ENCODE results near the gene SLC22A23. TPM values are rescaled to one million over a fixed set of nuclear protein-coding genes. Genes with fewer than 3 reads are reported as not detected.

SLC22A23 gene
- polyA plus RNA-seq, 1 donor (not counting 4 experiments of a cell fraction or from before 2014, with no cell fraction given), result 4.3 TPM

DNA sequence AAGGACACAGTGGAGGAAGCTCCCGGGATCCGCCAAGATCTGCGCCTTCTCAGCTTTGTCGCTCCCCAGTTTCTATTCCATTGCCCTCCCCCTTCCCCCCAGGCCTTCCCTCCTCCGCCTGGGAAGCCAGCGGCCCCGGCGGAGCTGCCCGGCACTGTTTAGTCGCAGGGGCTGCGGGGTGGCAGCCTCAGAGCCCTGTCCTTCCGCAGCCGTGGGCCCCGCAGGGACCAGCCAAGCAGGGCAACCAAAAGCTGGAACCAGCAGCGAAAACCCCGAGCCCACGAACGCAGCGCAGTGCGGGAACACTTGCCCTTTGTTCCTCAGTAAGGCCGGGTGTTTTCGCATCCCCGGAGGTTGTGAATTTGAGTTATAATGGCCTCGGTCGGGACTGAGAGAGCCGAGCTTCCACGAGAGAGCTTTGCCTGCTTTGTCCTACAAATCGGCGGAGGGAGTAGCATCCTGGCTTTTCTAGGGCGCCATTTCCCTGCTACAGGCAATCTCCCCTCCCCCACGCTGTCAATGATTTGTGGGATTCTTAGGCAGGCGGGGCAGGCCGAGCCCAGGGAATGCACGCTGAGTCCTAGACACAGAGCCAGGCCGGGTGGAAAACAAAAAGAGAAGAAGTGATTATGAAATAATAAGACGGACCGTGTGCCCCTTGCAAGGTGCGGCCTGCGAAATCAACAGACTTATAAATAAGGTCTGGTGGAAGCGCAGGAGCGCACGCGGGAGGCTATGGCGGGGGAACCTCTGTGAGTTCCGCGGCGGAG, 225.4 kb downstream of the SLC22A23 start:
- Histone ChIP-seq H3K4me3 (ENCODE audit: control insufficient read depth in 2 of 3, extremely low read depth in 1 of 3, insufficient read depth in 2 of 3, low read depth in 1 of 3, low read length in 3 of 3) (peak overlapping the region; percentile 36 to 73 (median 52)), H3K27ac (ENCODE audit: control insufficient read depth, insufficient read depth, low read length) (no peak overlapping the region), H3K4me2 (ENCODE audit: control insufficient read depth, extremely low read depth, insufficient read depth, low read depth, low read length) (peak overlapping the region; percentile 88), H3K27me3 (ENCODE audit: control insufficient read depth, extremely low read depth, insufficient read depth, low read length) (peaks cover 78% of the 10 kb centered on the region), H3K36me3 (ENCODE audit: control insufficient read depth in 2 of 2, extremely low read depth in 1 of 2, insufficient read depth in 2 of 2, low read length in 2 of 2) (no peaks in the 10 kb centered on the region), H3K9me1 (ENCODE audit: control insufficient read depth, extremely low read depth, insufficient read depth, low read length) (no peaks in the 10 kb centered on the region), H3K9ac (ENCODE audit: control insufficient read depth, extremely low read depth, insufficient read depth, low read length) (peak overlapping the region; percentile 15), H3K4me1 (ENCODE audit: control insufficient read depth, extremely low read depth, insufficient read depth, low read length) (peaks cover 18% of the 10 kb centered on the region), H4K20me1 (ENCODE audit: control insufficient read depth, extremely low read depth, insufficient read depth, low read length) (no peaks in the 10 kb centered on the region), H3K79me2 (ENCODE audit: control insufficient read depth, insufficient read depth, low read length) (no peaks in the 10 kb centered on the region), H2AFZ (ENCODE audit: control insufficient read depth, low read length) (peak overlapping the region; percentile 80), H3K9me3 (ENCODE audit: control insufficient read depth, low read depth, low read length) (no peaks in the 10 kb centered on the region)
- DNase-seq (ENCODE audit: low read depth, low spot score), result no peak
- TF ChIP-seq, protein P1, sequence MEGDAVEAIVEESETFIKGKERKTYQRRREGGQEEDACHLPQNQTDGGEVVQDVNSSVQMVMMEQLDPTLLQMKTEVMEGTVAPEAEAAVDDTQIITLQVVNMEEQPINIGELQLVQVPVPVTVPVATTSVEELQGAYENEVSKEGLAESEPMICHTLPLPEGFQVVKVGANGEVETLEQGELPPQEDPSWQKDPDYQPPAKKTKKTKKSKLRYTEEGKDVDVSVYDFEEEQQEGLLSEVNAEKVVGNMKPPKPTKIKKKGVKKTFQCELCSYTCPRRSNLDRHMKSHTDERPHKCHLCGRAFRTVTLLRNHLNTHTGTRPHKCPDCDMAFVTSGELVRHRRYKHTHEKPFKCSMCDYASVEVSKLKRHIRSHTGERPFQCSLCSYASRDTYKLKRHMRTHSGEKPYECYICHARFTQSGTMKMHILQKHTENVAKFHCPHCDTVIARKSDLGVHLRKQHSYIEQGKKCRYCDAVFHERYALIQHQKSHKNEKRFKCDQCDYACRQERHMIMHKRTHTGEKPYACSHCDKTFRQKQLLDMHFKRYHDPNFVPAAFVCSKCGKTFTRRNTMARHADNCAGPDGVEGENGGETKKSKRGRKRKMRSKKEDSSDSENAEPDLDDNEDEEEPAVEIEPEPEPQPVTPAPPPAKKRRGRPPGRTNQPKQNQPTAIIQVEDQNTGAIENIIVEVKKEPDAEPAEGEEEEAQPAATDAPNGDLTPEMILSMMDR (optimal IDR thresholded peaks at IDR 0.05 in 1 of 3, IDR thresholded peaks at IDR 0.05 in 1 of 3, conservative IDR thresholded peaks at IDR 0.05 in 1 of 3; ENCODE audit: extremely low read depth in 1 of 3, insufficient read depth in 2 of 3, low read length in 3 of 3), result no peak
- TF ChIP-seq EZH2 (IDR thresholded peaks at IDR 0.05; ENCODE audit: low read length), result peak; percentile 88
- no peak for FAIRE-seq
- dilution Hi-C loops (cut with MboI; ENCODE audit: extremely low pct_ligation_motif_present, low sequenced_read_pairs), result no loop called here

DNA sequence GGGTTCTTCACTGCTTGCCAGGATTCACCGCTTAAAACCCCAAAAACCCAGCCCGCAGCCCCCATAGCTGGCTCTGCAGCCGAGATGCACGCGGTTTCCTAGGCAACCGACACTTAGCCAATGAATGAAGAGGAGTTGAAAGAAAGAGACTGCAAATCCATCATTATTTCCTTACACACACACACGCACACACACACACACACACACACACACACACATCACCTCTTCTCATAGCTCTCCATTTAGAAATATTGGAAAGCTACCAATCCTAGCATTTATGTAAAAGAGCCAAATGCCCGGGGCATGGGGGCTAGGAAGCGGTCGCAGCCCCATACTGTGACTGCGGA, 226.0 kb downstream of the SLC22A23 start:
- DNase-seq (ENCODE audit: low read depth, low spot score), result no peak
- no peak for FAIRE-seq
- Histone ChIP-seq H3K36me3 (ENCODE audit: control insufficient read depth in 2 of 2, extremely low read depth in 1 of 2, insufficient read depth in 2 of 2, low read length in 2 of 2) (no peaks in the 10 kb centered on the region), H2AFZ (ENCODE audit: control insufficient read depth, low read length) (no peak overlapping the region), H3K9me1 (ENCODE audit: control insufficient read depth, extremely low read depth, insufficient read depth, low read length) (no peaks in the 10 kb centered on the region), H3K4me2 (ENCODE audit: control insufficient read depth, extremely low read depth, insufficient read depth, low read depth, low read length) (peak overlapping the region; percentile 88), H4K20me1 (ENCODE audit: control insufficient read depth, extremely low read depth, insufficient read depth, low read length) (no peaks in the 10 kb centered on the region), H3K27ac (ENCODE audit: control insufficient read depth, insufficient read depth, low read length) (no peak overlapping the region), H3K9ac (ENCODE audit: control insufficient read depth, extremely low read depth, insufficient read depth, low read length) (no peak overlapping the region), H3K4me1 (ENCODE audit: control insufficient read depth, extremely low read depth, insufficient read depth, low read length) (peaks cover 18% of the 10 kb centered on the region), H3K4me3 (ENCODE audit: control insufficient read depth in 2 of 3, extremely low read depth in 1 of 3, insufficient read depth in 2 of 3, low read depth in 1 of 3, low read length in 3 of 3) (peak overlapping the region in 2 of 3 experiments; percentile 36 to 73), H3K79me2 (ENCODE audit: control insufficient read depth, insufficient read depth, low read length) (no peaks in the 10 kb centered on the region), H3K9me3 (ENCODE audit: control insufficient read depth, low read depth, low read length) (no peaks in the 10 kb centered on the region), H3K27me3 (ENCODE audit: control insufficient read depth, extremely low read depth, insufficient read depth, low read length) (peaks cover 79% of the 10 kb centered on the region)
- TF ChIP-seq, protein P1 (optimal IDR thresholded peaks at IDR 0.05 in 1 of 3, IDR thresholded peaks at IDR 0.05 in 1 of 3, conservative IDR thresholded peaks at IDR 0.05 in 1 of 3; ENCODE audit: extremely low read depth in 1 of 3, insufficient read depth in 2 of 3, low read length in 3 of 3), result no peak
- dilution Hi-C loops (cut with MboI; ENCODE audit: extremely low pct_ligation_motif_present, low sequenced_read_pairs), result no loop called here

All from keratinocyte (primary cell).